ENCODE measurements around the gene DUOXA1.

GRCh38 chr15:45123397-45123796 lies 6.3 kb downstream of the DUOXA1 start:
- no peak for TF ChIP-seq ZC3H10 (CRISPR knock-in tag; IDR thresholded peaks at IDR 0.05)
- no peak for TF ChIP-seq TSHZ2 (CRISPR knock-in tag; IDR thresholded peaks at IDR 0.05)
- no peak for TF ChIP-seq ESRRG (CRISPR knock-in tag; IDR thresholded peaks at IDR 0.05)
- no peak for TF ChIP-seq PPARA (CRISPR knock-in tag; IDR thresholded peaks at IDR 0.05; ENCODE audit: borderline replicate concordance)
- TF ChIP-seq ISL1 (CRISPR knock-in tag; IDR thresholded peaks at IDR 0.05) = no peak
- TF ChIP-seq ZNF8 (CRISPR knock-in tag; IDR thresholded peaks at IDR 0.05) = no peak
- TF ChIP-seq CREB5 (CRISPR knock-in tag; IDR thresholded peaks at IDR 0.05; ENCODE audit: low read depth) = no peak
- TF ChIP-seq ZFP3 (CRISPR knock-in tag; IDR thresholded peaks at IDR 0.05) = no peak

All from SK-N-SH treated with all-trans-retinoic acid at 6 μM for 48 hours (cell line).